GM19023 (cell line): ENCODE results near the gene SLFN12.
"Not testable (repeated sequence)": the region's sequence is repeated elsewhere in the genome, so short reads cannot be mapped to it uniquely, and the experiment has no call there.

Experiments
- ATAC-seq: cut with Tn5 transposase; IDR thresholded peaks from one replicate; pipeline ENCODE4 v1.9.1; 2021; ENCODE audit warnings: mild to moderate bottlenecking, moderate library complexity; ENCODE audit not compliant: unreplicated experiment

The SLFN12 gene

GRCh38 chr17:35414247-35414646 is 18.1 kb downstream of the SLFN12 start:
- no peak for ATAC-seq

GRCh38 chr17:35407531-35407930 is 24.8 kb downstream of the SLFN12 start:
- ATAC-seq, result no peak

GRCh38 chr17:35406568-35406967 is 25.7 kb downstream of the SLFN12 start:
- ATAC-seq, result no peak

GRCh38 chr17:35404360-35404759 is 27.9 kb downstream of the SLFN12 start:
- no peak for ATAC-seq

GRCh38 chr17:35393783-35394182 is 38.5 kb downstream of the SLFN12 start:
- not testable (repeated sequence) for ATAC-seq

GRCh38 chr17:35390663-35391062 is 41.6 kb downstream of the SLFN12 start:
- no peak for ATAC-seq

- ATAC-seq, result no peak
Observed at GRCh38 chr17:35390156-35390555, 42.1 kb downstream of the SLFN12 start.

- ATAC-seq, result no peak
Observed at GRCh38 chr17:35387496-35387895, 44.8 kb downstream of the SLFN12 start.

- no peak for ATAC-seq
Observed at GRCh38 chr17:35377706-35378105, 54.6 kb downstream of the SLFN12 start.

GRCh38 chr17:35377068-35377467 is 55.2 kb downstream of the SLFN12 start:
- no peak for ATAC-seq

- no peak for ATAC-seq
Observed at GRCh38 chr17:35376245-35376644, 56.1 kb downstream of the SLFN12 start.

GRCh38 chr17:35374766-35375344 is 57.4 kb downstream of the SLFN12 start:
- no peak for ATAC-seq

GRCh38 chr17:35373984-35374765 is 58.1 kb downstream of the SLFN12 start:
- peak; percentile 32 for ATAC-seq

GRCh38 chr17:35373534-35373983 is 58.7 kb downstream of the SLFN12 start, which contains the start of gene SLFN11:
TSS of gene SLFN11 (minus strand) at chr17:35373621. CDS start at chr17:35363807, 9,814 bp downstream.
- peak; percentile 65 for ATAC-seq

- peak; percentile 25 for ATAC-seq
Observed at GRCh38 chr17:35372846-35373533, 59.3 kb downstream of the SLFN12 start.

GRCh38 chr17:35371934-35372333 is 60.4 kb downstream of the SLFN12 start:
- ATAC-seq, result no peak

- peak; percentile 96 for ATAC-seq
Observed at GRCh38 chr17:35368081-35368830, 64.0 kb downstream of the SLFN12 start.

GRCh38 chr17:35361027-35361426 is 71.3 kb downstream of the SLFN12 start:
- ATAC-seq, result no peak
